AG10803 (cell line): ENCODE results near the gene MSI2.

Experiments used
- DNase-seq: peaks from one replicate; pipeline ENCODE4 v3.0.0; 2010; ENCODE audit warnings: low read depth
- H3K4me3 ChIP-seq: 2 replicates; pipeline ENCODE4 v1.5.1; 2011; ENCODE audit warnings: mild to moderate bottlenecking, low read length, control low read depth
- TF ChIP-seq, protein P1 (sequence below): conservative IDR thresholded peaks from 2 replicates; pipeline ENCODE4 v1.5.1; 2011; ENCODE audit warnings: mild to moderate bottlenecking, low read length, control low read depth, inconsistent platforms

Gene MSI2

DNA sequence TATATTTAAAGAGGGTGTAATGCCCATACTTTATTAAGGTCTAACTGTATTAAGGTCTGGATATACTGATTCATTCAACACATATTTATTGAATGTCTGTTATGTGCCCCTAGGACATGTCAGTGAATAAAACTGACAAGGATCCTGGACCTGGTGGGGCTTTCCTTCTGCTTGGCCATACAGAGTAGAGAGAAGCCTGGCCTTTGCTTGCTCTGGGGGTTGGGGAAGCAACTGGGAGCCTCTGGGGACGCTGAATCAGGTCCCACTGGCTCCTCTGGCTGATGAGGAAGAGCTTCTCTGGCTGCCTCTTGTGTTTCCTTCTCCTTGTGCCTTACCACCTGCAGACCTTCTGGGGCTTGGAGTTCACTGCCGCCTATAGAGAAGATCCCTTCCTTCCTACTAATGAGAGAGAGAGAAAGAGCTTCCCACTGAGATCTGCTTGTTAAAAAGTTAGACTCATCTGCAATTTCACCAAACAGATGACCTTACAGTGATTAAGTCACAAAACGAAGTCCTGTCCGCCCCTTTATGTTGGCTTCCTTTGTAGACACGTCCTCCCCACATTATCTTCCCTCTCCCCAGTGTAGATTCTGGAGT lies 49.7 kb downstream of the MSI2 start:
- no peak for DNase-seq
- TF ChIP-seq, protein P1, sequence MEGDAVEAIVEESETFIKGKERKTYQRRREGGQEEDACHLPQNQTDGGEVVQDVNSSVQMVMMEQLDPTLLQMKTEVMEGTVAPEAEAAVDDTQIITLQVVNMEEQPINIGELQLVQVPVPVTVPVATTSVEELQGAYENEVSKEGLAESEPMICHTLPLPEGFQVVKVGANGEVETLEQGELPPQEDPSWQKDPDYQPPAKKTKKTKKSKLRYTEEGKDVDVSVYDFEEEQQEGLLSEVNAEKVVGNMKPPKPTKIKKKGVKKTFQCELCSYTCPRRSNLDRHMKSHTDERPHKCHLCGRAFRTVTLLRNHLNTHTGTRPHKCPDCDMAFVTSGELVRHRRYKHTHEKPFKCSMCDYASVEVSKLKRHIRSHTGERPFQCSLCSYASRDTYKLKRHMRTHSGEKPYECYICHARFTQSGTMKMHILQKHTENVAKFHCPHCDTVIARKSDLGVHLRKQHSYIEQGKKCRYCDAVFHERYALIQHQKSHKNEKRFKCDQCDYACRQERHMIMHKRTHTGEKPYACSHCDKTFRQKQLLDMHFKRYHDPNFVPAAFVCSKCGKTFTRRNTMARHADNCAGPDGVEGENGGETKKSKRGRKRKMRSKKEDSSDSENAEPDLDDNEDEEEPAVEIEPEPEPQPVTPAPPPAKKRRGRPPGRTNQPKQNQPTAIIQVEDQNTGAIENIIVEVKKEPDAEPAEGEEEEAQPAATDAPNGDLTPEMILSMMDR, result no peak
- no peak overlapping the region for H3K4me3 ChIP-seq

DNA sequence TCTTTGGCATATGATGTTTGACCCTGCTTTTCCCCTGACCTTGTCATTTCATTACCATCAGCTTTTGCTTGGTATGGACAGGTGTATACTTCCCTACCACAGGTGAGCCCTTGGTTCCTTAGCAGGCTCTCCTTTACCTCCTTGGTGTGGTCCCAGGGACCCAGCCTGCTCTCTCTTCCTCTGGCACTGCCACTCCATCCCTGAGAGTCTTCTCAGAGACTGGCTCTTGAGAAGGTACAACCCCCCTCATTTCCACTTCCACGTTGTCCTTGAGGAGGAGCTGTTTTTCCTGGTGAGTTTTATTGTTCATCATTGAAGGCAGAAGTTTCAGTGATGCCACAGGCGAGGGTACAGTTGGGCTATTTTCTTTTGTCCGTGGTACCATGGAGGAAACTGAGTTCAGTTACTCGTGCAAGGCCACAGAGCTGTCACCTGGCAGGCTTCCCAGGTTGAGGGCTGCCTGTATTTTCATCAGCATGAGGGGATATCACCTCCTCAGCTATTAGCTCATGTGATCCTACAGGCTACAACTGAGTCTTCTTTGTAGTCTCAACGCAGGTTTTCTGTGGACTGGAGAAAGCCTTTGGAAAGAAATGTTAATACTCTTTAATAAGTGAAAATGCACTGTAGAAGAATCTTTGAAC lies 52.3 kb downstream of the MSI2 start:
- TF ChIP-seq, protein P1, result no peak
- no peak for DNase-seq
- no peak overlapping the region for H3K4me3 ChIP-seq

DNA sequence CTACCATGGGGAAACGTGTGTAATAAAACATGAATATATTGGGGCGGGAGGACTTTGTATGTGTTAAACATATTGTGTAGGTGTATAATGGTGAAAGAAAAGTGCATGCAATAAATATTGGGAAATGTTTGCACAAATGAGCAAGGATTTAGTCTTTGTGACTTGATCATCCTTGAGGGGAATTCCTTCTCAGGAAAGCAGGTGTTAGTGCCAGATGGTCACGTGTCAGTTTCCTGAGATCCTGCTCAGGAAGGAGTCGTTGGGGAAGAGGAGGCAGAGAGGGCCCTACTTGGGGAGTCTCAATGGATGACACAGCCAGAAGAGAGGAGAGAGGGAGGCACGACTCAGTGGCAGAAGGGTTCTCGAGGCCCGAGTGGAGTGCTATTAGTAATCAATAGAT lies 53.2 kb downstream of the MSI2 start:
- TF ChIP-seq, protein P1, result no peak

DNA sequence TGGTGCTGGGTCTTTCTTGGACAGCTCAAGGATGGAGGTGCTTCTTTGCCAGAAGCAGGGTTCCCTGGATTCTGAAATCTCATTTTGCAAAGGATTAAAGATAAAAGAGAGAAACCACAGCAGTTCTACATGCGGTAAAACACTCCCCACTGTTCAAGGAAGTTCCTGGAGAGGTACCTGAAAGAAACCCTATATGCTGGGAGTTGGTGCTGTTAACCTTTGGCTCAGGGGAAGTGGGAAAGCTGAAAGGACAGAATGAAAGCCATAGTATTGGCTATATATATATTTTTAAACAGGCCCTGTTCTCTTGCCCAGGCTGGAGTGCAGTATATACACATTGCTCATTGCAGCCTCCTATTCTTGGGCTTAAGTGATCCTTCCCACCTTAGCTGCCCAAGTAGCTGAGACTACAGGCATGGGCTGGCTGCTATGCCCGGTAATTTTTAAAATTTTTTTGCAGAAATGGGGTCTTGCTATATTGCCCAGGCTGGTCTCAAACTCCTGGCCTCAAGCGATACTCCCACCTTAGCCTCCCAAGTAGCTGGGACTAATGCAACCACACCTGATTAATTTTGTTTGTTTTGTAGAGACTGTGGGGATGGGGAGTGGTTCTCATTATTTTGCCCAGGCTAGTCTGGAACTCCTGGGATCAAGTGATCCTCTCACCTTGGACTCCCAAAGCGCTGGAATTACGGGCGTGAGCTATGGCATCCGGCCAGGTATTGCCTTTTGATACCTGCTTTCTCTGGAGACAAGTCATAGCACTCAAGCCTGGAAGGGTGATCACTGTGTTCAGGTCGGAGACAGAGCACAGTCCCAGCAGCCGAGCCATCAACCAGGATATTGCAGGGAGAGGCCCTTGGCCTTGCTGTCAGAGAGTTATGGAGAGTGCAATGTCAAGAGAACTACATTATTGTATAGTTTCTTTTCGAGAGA lies 55.2 kb downstream of the MSI2 start:
- H3K4me3 ChIP-seq, result no peak overlapping the region
- DNase-seq, result no peak
- TF ChIP-seq, protein P1, result no peak

More for the DNA sequence above, 53.2 kb downstream of the MSI2 start:
- no peak for DNase-seq
- H3K4me3 ChIP-seq, result no peak overlapping the region

DNA sequence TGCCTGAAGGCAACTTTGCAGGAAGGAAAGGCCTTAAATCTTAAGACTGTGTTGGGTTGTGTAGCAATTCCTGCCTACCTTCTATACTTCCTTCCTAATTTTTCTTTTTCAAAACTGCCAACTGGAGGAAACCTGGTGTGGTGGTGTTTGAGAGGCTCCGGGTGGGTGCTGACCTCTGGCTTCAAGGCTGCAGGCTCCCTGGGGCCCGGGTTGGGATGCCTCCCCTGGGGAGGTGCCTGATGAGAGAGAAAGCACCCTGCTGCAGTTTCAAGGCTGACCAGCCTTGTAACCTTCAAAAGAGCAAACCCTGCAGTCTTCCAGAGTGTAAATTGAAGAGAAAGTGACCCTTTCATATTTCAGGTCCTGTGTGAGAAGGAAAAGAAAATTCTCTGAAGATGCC lies 55.9 kb downstream of the MSI2 start:
- TF ChIP-seq, protein P1, result no peak
- DNase-seq, result no peak
- H3K4me3 ChIP-seq, result no peak overlapping the region

DNA sequence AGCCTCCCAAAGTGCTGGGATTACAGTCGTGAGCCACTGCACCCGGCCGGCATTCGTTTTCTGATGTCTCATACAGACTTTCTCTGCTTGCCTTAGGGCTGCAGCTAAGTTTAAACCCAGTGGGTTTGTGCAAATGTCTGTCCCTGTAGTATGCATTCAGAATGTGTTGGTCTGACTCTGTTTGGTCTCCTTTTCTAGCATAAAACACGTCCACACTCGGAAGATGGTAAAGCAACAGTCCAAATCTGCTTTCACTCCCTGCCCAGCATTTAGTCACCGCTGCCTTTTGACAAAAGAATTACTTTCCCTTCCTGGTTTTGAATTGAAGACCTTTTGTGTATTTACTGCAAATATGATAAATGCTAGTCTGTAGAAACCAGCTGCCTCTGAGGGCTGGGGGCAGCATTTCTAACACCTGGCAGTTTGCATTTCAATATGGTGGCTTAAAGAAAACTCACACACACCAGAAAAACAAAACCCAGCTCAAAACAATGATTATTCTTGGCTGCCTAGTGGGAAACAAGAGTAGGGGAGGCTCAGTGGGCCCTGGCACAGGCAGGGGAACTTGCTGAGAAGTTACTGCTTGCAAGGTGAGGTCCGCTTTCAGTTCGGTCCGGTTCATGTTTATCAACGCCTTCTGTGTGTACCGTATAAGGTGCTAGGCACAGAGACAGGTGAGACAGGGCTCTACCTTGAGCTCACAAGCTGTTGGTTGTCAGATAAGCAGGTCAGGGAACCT lies 56.9 kb downstream of the MSI2 start:
- H3K4me3 ChIP-seq, result no peak overlapping the region
- DNase-seq, result no peak
- TF ChIP-seq, protein P1, result no peak
